Measurements from ENCODE around the gene ATP11A.

DNA sequence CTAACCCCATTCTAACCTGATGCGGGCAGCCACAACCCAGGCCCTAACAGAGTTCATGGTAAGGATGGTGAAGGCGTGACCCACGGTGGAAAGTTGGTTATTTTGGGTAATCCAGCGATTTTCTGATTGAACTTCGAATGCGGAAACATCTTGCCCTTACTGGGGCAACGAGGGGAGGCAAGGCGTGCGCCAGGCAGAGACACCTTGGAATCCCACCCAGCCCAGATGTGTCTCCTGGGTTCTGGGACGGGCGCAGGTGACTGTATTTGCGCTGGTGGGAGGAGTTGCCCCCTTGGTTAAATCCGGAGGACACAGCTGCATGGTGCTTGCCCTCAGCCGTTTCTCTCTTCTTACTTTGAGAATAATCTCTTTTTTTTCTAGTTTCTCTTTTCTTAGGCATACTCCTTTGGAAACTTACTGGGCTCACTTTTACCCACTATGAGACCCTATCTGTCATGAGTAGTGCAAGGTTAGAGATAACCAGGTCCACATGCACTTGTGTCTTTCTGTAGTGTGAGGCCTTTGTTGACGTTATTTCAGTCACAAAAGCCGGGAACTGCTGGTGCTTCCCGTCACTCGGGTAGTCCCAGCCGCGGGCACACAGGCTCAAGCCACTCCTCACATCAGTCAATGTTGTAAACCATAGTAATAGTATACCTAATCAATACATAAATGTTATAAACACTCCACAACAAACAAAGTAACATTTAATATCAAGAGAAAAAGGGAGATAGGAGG is 81.5 kb downstream of the ATP11A start:
- TF ChIP-seq, protein P1, sequence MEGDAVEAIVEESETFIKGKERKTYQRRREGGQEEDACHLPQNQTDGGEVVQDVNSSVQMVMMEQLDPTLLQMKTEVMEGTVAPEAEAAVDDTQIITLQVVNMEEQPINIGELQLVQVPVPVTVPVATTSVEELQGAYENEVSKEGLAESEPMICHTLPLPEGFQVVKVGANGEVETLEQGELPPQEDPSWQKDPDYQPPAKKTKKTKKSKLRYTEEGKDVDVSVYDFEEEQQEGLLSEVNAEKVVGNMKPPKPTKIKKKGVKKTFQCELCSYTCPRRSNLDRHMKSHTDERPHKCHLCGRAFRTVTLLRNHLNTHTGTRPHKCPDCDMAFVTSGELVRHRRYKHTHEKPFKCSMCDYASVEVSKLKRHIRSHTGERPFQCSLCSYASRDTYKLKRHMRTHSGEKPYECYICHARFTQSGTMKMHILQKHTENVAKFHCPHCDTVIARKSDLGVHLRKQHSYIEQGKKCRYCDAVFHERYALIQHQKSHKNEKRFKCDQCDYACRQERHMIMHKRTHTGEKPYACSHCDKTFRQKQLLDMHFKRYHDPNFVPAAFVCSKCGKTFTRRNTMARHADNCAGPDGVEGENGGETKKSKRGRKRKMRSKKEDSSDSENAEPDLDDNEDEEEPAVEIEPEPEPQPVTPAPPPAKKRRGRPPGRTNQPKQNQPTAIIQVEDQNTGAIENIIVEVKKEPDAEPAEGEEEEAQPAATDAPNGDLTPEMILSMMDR (IDR thresholded peaks at IDR 0.05) = no peak
- TF ChIP-seq POLR2A (IDR thresholded peaks at IDR 0.05) (no peak), EP300 (IDR thresholded peaks at IDR 0.05) (no peak)

Measured in sigmoid colon (tissue), 4 donors.